Measurements from ENCODE around the gene C10orf90.

Gene C10orf90

GRCh38 chr10:126459878-126460481, 210.5 kb downstream of the C10orf90 start:
- DNase-seq (ENCODE audit: low read depth in 2 of 2) = no peak

- no peak for DNase-seq (ENCODE audit: low read depth in 2 of 2)
Measured at GRCh38 chr10:126459032-126459831, 211.3 kb downstream of the C10orf90 start.

- DNase-seq (ENCODE audit: low read depth in 2 of 2) = no peak
Measured at GRCh38 chr10:126458466-126458865, 212.0 kb downstream of the C10orf90 start.

- DNase-seq (ENCODE audit: low read depth in 2 of 2) = no peak
Measured at GRCh38 chr10:126456632-126457031, 213.9 kb downstream of the C10orf90 start.

- no peak for DNase-seq (ENCODE audit: low read depth in 2 of 2)
Measured at GRCh38 chr10:126455766-126456405, 214.6 kb downstream of the C10orf90 start.

- DNase-seq (ENCODE audit: low read depth in 2 of 2) = no peak
Measured at GRCh38 chr10:126455036-126455765, 215.3 kb downstream of the C10orf90 start.

- no peak for DNase-seq (ENCODE audit: low read depth in 2 of 2)
Measured at GRCh38 chr10:126454045-126454751, 216.3 kb downstream of the C10orf90 start.

GRCh38 chr10:126452245-126452644, 218.2 kb downstream of the C10orf90 start:
- no peak for DNase-seq (ENCODE audit: low read depth in 2 of 2)

GRCh38 chr10:126448091-126448490, 222.4 kb downstream of the C10orf90 start:
- no peak for DNase-seq (ENCODE audit: low read depth in 2 of 2)

GRCh38 chr10:126439942-126440341, 230.6 kb downstream of the C10orf90 start:
- no peak for DNase-seq (ENCODE audit: low read depth in 2 of 2)

- DNase-seq (ENCODE audit: low read depth in 2 of 2) = no peak
Measured at GRCh38 chr10:126438407-126438783, 232.1 kb downstream of the C10orf90 start.

GRCh38 chr10:126437635-126438406, 232.7 kb downstream of the C10orf90 start:
- DNase-seq (ENCODE audit: low read depth in 2 of 2) = no peak

GRCh38 chr10:126434235-126434634, 236.3 kb downstream of the C10orf90 start:
- no peak for DNase-seq (ENCODE audit: low read depth in 2 of 2)

GRCh38 chr10:126433351-126433750, 237.1 kb downstream of the C10orf90 start:
- DNase-seq (ENCODE audit: low read depth in 2 of 2) = no peak

- no peak for DNase-seq (ENCODE audit: low read depth in 2 of 2)
Measured at GRCh38 chr10:126432507-126432906, 238.0 kb downstream of the C10orf90 start.

- DNase-seq (ENCODE audit: low read depth in 2 of 2) = no peak
Measured at GRCh38 chr10:126431816-126432215, 238.7 kb downstream of the C10orf90 start.

GRCh38 chr10:126430512-126430911, 240.0 kb downstream of the C10orf90 start:
- no peak for DNase-seq (ENCODE audit: low read depth in 2 of 2)

- no peak for DNase-seq (ENCODE audit: low read depth in 2 of 2)
Measured at GRCh38 chr10:126429275-126429674, 241.2 kb downstream of the C10orf90 start.

- no peak for DNase-seq (ENCODE audit: low read depth in 2 of 2)
Measured at GRCh38 chr10:126425489-126426065, 244.9 kb downstream of the C10orf90 start.

- DNase-seq (ENCODE audit: low read depth in 2 of 2) = no peak
Measured at GRCh38 chr10:126425032-126425431, 245.5 kb downstream of the C10orf90 start.

All from stimulated activated CD4-positive, alpha-beta T cell treated with anti-CD3 and anti-CD28 coated beads, Interleukin-1b, Interleukin-23, amount 100 ng/mL, for 1 hour (primary cell).